HUES48 (cell line): ENCODE data around the gene ETHE1.
"Not testable (repeated sequence)": the region's sequence is repeated elsewhere in the genome, so short reads cannot be mapped to it uniquely, and the experiment has no call there.

Source experiments
- H3K27ac ChIP-seq: one replicate; pipeline ENCODE4 v1.7.0; 2013; ENCODE audit warnings: low read depth, low read length, inconsistent platforms
- H3K27me3 ChIP-seq: 2 replicates; pipeline ENCODE4 v1.6.1; 2013; ENCODE audit warnings: mild to moderate bottlenecking, low read length; ENCODE audit not compliant: control insufficient read depth, insufficient read depth
- H3K36me3 ChIP-seq: 2 replicates; pipeline ENCODE4 v1.6.1; 2013; ENCODE audit warnings: low read length; ENCODE audit not compliant: control insufficient read depth, insufficient read depth
- H3K4me1 ChIP-seq: 2 replicates; pipeline ENCODE4 v1.6.1; 2013; ENCODE audit warnings: mild to moderate bottlenecking, low read length; ENCODE audit not compliant: control insufficient read depth, insufficient read depth
- H3K4me3 ChIP-seq: 2 replicates; pipeline ENCODE4 v1.5.1; 2013; ENCODE audit warnings: mild to moderate bottlenecking, low read depth, low read length
- H3K9ac ChIP-seq: 2 replicates; pipeline ENCODE4 v1.6.1; 2013; ENCODE audit warnings: mild to moderate bottlenecking, low read depth, low read length, moderate library complexity
- H3K9me3 ChIP-seq: 2 replicates; pipeline ENCODE4 v1.6.1; 2013; ENCODE audit warnings: low read length; ENCODE audit not compliant: control insufficient read depth, insufficient read depth

The ETHE1 gene

GRCh38 chr19:43551399-43552197, 24.6 kb upstream of the ETHE1 start:
- Histone ChIP-seq H3K9me3 (no peaks in the 10 kb centered on the region), H3K4me3 (no peak overlapping the region), H3K9ac (no peak overlapping the region), H3K36me3 (peaks cover 53% of the 10 kb centered on the region), H3K27me3 (no peaks in the 10 kb centered on the region), H3K4me1 (no peaks in the 10 kb centered on the region), H3K27ac (no peak overlapping the region)

GRCh38 chr19:43548706-43549105, 21.7 kb upstream of the ETHE1 start:
- Histone ChIP-seq H3K4me1 (no peaks in the 10 kb centered on the region), H3K4me3 (no peak overlapping the region), H3K9me3 (no peaks in the 10 kb centered on the region), H3K9ac (no peak overlapping the region), H3K36me3 (peaks cover 60% of the 10 kb centered on the region), H3K27me3 (no peaks in the 10 kb centered on the region), H3K27ac (no peak overlapping the region)

DNA sequence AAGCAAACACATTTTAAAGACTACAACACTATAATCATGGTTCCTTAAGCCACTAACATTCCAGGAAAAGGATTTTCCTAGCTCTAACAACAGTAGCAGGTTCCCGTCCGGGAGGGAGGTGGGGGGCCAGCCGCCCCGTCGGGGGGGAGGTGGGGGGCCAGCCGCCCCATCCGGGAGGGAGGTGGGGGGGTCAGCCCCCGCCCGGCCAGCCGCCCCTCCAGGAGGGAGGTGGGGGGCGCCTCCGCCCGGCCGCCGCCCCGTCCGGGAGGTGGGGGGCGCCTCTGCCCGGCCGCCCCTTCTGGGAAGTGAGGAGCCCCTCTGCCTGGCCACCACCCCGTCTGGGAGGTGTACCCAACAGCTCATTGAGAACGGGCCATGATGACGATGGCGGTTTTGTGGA, 20.9 kb upstream of the ETHE1 start:
- H3K9me3 ChIP-seq, H3K4me1 ChIP-seq, H3K27ac ChIP-seq, H3K9ac ChIP-seq, H3K27me3 ChIP-seq, H3K4me3 ChIP-seq: not testable (repeated sequence)
- H3K36me3 ChIP-seq: peaks cover 60% of the 10 kb centered on the region

DNA sequence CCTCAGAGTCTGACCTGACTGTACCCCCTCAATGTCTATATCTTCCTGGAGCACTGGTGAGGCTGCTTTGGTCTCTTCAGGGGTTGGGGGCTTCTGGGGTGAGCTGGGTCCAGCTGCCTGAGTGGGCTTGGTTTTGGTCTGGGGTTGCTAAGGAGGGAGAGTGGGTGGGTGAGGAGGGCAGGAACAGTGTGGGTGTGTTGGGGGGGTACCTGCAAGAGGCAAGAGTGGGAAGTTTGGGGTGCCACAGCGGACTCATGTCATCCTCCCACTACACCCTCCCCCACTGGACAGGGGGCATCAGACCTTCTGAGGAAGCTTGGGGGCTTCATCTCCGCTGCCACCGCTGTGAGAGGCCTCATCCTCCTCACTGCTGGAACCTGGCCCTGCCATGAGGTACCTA, 19.6 kb upstream of the ETHE1 start:
- Histone ChIP-seq H3K9me3 (no peaks in the 10 kb centered on the region), H3K36me3 (peaks cover 63% of the 10 kb centered on the region), H3K27ac (no peak overlapping the region), H3K27me3 (no peaks in the 10 kb centered on the region), H3K4me3 (no peak overlapping the region), H3K9ac (no peak overlapping the region), H3K4me1 (no peaks in the 10 kb centered on the region)

DNA sequence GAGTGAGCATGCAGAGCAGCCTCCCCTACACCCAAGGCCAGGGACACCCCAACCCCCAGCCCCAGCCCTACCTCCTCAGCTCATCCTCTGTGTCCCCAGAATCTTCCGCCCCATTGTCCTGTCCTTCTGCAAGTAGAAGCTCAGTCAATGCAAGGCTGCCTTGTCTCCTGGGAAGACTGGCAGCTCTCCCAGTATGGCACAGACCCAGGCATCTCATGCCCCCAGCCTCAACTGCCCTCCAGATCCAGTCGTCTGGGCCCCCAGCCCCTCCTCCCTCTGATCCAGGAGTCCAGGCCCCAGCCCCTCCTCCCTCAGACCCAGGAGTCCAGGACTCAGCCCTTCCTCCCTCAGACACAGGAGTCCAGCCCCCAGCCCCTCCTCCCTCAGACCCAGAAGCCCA, 19.0 kb upstream of the ETHE1 start:
- Histone ChIP-seq H3K4me1 (no peaks in the 10 kb centered on the region), H3K9ac (no peak overlapping the region), H3K4me3 (no peak overlapping the region), H3K36me3 (peaks cover 61% of the 10 kb centered on the region), H3K27me3 (no peaks in the 10 kb centered on the region), H3K9me3 (no peaks in the 10 kb centered on the region), H3K27ac (no peak overlapping the region)

DNA sequence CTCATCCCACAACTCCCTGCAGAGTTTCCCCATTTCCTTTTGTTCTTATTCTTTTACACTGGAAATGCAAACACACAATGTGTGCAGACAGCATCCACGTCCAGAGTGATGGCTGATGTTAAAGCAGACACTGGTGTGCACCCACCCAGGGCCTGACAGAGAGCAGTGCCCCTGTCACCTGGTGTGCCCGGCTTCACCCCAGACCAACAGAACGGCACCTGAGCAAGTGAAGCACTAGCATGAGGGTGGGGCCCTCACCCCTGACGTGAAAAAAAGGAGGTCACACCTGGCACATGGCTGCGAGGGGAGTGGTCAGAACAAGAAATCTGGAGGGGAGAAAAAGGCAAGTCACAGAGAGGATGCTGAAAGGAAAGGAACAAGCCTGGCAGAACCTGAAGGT, 18.3 kb upstream of the ETHE1 start:
- no peaks in the 10 kb centered on the region for H3K9me3 ChIP-seq
- no peaks in the 10 kb centered on the region for H3K27me3 ChIP-seq
- no peak overlapping the region for H3K9ac ChIP-seq
- peaks cover 62% of the 10 kb centered on the region for H3K36me3 ChIP-seq
- H3K4me3 ChIP-seq: no peak overlapping the region
- H3K4me1 ChIP-seq: no peaks in the 10 kb centered on the region
- no peak overlapping the region for H3K27ac ChIP-seq

DNA sequence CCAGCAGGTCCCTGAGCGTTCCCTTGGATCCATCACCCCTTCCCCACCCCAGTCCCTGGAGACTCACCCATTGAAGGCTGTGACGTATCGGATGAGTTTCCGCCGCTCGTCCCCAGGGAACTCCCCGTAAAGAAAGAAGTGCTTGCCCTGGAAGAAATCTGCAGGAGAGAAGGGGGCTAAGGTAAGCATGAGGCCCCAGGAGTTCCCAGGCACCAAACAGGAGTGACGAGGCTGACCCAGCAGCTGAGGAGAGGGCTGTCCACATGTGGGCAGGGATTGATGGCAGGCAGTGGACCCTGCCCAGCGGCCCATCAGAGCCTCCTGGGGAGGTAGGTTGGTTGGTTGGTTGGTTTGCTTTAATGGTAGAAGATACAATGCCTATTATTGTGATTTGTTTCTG, 17.1 kb upstream of the ETHE1 start:
- Histone ChIP-seq H3K4me1 (no peaks in the 10 kb centered on the region), H3K36me3 (peaks cover 61% of the 10 kb centered on the region), H3K4me3 (no peak overlapping the region), H3K27ac (no peak overlapping the region), H3K9ac (no peak overlapping the region), H3K27me3 (no peaks in the 10 kb centered on the region), H3K9me3 (0 out of 2 replicates have a peak, but pooled peaks cover 4% of the 10 kb centered on the region)

- H3K9ac ChIP-seq: no peak overlapping the region
- no peaks in the 10 kb centered on the region for H3K27me3 ChIP-seq
- 0 out of 2 replicates have a peak, but pooled peaks cover 9% of the 10 kb centered on the region for H3K9me3 ChIP-seq
- no peaks in the 10 kb centered on the region for H3K4me1 ChIP-seq
- no peak overlapping the region for H3K27ac ChIP-seq
- no peak overlapping the region for H3K4me3 ChIP-seq
- H3K36me3 ChIP-seq: peaks cover 71% of the 10 kb centered on the region
Measured at GRCh38 chr19:43541920-43542650, 15.1 kb upstream of the ETHE1 start.

- no peak overlapping the region for H3K27ac ChIP-seq
- H3K9me3 ChIP-seq: 0 out of 2 replicates have a peak, but pooled peaks cover 9% of the 10 kb centered on the region
- no peak overlapping the region for H3K9ac ChIP-seq
- no peaks in the 10 kb centered on the region for H3K27me3 ChIP-seq
- peaks cover 65% of the 10 kb centered on the region for H3K36me3 ChIP-seq
- no peak overlapping the region for H3K4me3 ChIP-seq
- H3K4me1 ChIP-seq: 0 out of 2 replicates have a peak, but pooled peaks cover 4% of the 10 kb centered on the region
Measured at GRCh38 chr19:43540381-43540780, 13.4 kb upstream of the ETHE1 start.

- Histone ChIP-seq H3K4me3 (no peak overlapping the region), H3K9me3 (0 out of 2 replicates have a peak, but pooled peaks cover 9% of the 10 kb centered on the region), H3K27ac (no peak overlapping the region), H3K9ac (no peak overlapping the region), H3K36me3 (peaks cover 56% of the 10 kb centered on the region), H3K27me3 (no peaks in the 10 kb centered on the region), H3K4me1 (peaks cover 11% of the 10 kb centered on the region; the same call in 1 of the 2 replicates)
Measured at GRCh38 chr19:43538922-43539321, 11.9 kb upstream of the ETHE1 start.
